Stimulated activated memory B cell treated with anti-CD40 and anti-IgM and Interleukin-4, amounts not matched to agents 10 μg/mL and 1 μg/mL and 100 μg/mL, for 72 hours (primary cell): ENCODE measurements around the gene PLXDC1.

Experiments
- ATAC-seq: fragments of 150-1000 bp; cut with Tn5 transposase; 2 replicates; pipeline ENCODE4 v1.10.0; 2021
- H3K27ac Mint-ChIP-seq: one replicate; pipeline ENCODE4 v1.8.0; 2022; ENCODE audit warnings: mild to moderate bottlenecking, mixed read lengths
- H3K27me3 Mint-ChIP-seq: one replicate; pipeline ENCODE4 v1.8.0; 2022; ENCODE audit warnings: mixed read lengths
- H3K36me3 Mint-ChIP-seq: one replicate; pipeline ENCODE4 v1.8.0; 2022; ENCODE audit warnings: mixed read lengths
- H3K4me1 Mint-ChIP-seq: one replicate; pipeline ENCODE4 v1.8.0; 2022; ENCODE audit warnings: mixed read lengths
- H3K4me3 Mint-ChIP-seq: one replicate; pipeline ENCODE4 v1.8.0; 2022; ENCODE audit warnings: mild to moderate bottlenecking, moderate library complexity, mixed read lengths
- H3K9me3 Mint-ChIP-seq: one replicate; pipeline ENCODE4 v1.8.0; 2022; ENCODE audit warnings: mixed read lengths

The PLXDC1 gene

DNA sequence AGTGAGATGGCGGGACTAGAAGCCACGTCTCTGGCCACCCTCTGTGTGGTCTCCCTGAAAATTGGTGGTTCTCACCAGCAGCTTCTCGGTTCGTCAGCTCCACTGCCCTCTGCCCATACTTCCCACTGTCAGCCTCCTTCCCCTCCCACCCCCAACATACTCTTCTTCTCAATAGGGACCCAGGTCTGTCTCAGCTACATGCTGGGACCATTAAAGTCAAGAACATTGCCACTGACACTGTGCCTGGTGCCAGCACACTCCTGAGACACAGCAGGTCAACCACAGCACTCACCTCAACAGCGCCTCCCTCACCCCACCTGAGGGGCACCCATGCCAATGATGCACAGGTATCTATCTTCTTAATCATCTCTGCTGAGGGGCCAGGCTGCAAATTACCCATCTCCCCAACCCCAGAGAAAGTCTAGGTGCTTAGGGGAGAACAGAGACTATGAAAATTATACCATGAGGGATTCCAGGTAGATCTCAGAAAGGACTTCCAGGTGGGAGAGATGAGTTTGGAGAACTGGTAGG lies 1.3 kb downstream of the PLXDC1 start:
- Mint-ChIP-seq H3K4me3 (no peak overlapping the region), H3K36me3 (no peaks in the 10 kb centered on the region), H3K9me3 (no peaks in the 10 kb centered on the region), H3K27ac (no peak overlapping the region), H3K4me1 (peaks cover 28% of the 10 kb centered on the region), H3K27me3 (peaks cover 55% of the 10 kb centered on the region)
- ATAC-seq: no peak

DNA sequence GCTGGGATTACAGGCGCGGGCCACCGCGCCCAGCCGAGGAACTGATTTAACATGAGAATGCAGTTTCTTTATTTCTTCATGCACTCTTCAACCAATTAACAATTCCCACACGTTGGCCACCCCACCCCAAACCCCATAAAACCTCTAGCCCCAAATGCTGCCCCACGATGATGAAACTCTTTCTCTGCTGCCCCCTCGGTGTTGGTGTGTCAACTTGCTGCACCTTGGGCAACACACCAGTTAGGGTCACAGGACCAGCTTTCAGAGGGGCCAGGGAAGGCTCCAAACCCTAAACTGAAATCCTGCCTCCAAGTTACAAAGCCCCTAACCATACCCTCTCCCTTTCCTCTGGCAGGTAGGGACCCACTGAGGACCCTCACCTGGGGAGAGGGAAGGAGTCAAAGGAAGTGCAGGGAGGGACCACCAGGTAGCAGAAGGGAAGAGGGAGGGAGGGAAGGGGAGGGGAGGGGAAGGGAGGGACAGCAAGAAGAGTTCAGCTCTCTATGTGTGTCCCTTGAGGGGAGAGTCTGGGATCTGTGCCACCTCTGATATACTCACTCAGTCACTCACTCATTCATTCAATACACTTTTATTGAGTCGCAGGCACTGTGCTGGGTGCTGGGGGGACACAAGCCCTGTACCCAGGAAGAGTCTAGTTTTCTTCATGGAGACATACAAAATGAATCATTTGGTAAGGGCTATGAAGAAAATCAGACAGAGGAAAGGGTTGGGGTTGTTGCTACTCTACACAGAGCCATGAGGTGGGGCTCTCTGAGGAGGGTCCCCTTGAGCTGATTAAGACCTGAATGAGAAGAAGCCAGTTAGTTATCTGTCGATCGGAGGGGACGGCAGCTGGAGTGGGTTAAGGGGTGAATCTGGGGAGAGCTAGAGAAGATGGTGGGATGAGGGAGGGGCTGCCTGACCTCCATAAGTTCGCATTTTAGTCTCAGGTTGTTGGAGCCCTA lies 3.9 kb downstream of the PLXDC1 start:
- Mint-ChIP-seq H3K4me1 (peaks cover 9% of the 10 kb centered on the region), H3K9me3 (no peaks in the 10 kb centered on the region), H3K27ac (no peak overlapping the region), H3K36me3 (no peaks in the 10 kb centered on the region), H3K27me3 (peaks cover 63% of the 10 kb centered on the region), H3K4me3 (no peak overlapping the region)
- no peak for ATAC-seq

DNA sequence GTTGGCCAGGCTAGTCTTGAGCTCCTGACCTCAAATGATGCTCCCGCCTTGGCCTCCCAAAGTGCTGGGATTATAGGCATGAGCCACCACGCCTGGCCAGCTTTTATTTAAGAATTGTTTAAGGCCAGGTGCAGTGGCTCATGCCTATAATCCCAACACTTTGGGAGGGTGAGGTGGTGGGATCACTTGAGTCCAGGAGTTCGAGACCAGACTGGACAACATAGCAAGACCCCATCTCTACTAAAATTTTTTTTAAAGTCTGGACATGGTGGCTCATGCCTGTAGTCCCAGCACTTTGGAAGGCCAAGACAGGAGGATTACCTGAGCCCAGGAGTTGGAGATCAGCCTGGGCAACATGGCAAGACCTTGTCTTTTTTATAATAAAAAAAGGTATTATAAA lies 5.2 kb downstream of the PLXDC1 start:
- H3K4me1 Mint-ChIP-seq: no peaks in the 10 kb centered on the region
- H3K27me3 Mint-ChIP-seq: peaks cover 52% of the 10 kb centered on the region
- no peak overlapping the region for H3K27ac Mint-ChIP-seq
- no peaks in the 10 kb centered on the region for H3K36me3 Mint-ChIP-seq
- no peak overlapping the region for H3K4me3 Mint-ChIP-seq
- H3K9me3 Mint-ChIP-seq: no peaks in the 10 kb centered on the region
- no peak for ATAC-seq

DNA sequence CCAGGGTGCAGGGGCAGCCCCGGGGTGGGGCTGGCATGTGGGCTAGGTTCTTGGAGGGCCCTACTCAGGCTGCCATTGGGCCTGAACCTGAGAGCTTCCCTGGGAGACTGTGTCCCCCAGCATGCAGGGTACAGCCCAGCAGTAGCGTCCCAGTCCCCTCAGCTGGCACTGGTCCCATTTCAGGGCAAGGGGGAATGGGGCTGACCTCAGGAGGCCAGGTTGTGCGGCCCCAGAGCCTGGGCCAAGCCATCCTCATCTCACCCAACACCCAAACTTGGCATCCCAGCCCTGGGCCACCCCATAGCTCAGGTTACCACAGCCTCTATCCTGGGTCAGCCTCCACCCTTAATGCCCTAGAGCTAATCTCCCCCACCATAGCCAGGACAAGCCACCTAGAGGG lies 6.3 kb downstream of the PLXDC1 start:
- Mint-ChIP-seq H3K9me3 (no peaks in the 10 kb centered on the region), H3K27ac (no peak overlapping the region), H3K4me1 (no peaks in the 10 kb centered on the region), H3K27me3 (peaks cover 43% of the 10 kb centered on the region), H3K4me3 (no peak overlapping the region), H3K36me3 (no peaks in the 10 kb centered on the region)
- ATAC-seq: no peak

DNA sequence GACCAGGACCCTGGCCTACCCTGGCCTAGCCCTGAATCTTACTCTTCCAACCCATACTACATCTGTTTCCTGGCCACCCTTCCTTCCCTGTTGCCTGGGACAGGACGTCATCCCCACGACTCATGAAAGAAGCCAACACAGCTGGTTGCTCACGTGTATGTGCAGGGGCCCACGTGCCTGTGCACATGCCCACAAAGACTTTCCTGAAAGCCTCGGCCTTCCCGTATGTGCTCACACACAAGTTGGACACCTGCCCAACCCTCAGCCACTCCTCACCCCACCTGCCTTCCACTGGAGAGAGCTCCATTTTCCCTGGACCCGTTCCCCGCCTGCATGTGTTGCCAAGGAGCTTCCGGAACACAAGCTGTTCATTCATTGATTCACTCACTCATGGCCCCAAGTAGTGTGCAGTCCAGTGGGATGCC lies 7.0 kb downstream of the PLXDC1 start:
- no peak overlapping the region for H3K4me3 Mint-ChIP-seq
- no peak overlapping the region for H3K27ac Mint-ChIP-seq

DNA sequence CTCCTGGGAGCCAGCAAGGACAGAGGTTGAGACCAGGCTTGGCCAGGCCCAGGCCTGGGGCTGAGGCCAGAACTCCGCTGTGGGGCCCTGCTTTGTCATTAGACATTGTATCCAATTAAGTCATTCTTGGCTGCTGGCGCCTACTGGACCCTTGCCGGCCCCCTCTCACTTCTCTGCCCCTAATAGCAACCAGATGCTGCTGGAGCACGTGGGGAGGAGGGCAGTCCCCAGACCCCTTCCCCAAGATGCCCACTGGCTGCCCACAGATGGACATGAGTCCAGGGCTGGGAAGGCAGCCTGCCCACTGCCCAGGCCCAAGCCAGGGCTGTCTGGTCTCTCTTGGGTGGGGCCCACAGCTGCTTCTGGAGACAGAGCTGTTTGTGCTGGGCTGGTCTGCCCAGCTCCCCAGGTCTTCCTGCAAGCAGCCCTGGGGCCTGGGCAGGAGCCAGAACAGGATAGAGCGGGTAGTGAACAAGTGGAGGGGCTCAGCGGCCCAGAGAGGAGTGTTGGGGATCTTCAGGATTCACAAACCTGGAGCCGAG lies 7.8 kb downstream of the PLXDC1 start:
- H3K9me3 Mint-ChIP-seq: no peaks in the 10 kb centered on the region
- no peak overlapping the region for H3K4me3 Mint-ChIP-seq
- H3K27ac Mint-ChIP-seq: no peak overlapping the region
- peaks cover 28% of the 10 kb centered on the region for H3K27me3 Mint-ChIP-seq
- H3K36me3 Mint-ChIP-seq: no peaks in the 10 kb centered on the region
- no peak for ATAC-seq
- peaks cover 11% of the 10 kb centered on the region for H3K4me1 Mint-ChIP-seq

More for the DNA sequence above, 7.0 kb downstream of the PLXDC1 start:
- ATAC-seq: no peak
- H3K27me3 Mint-ChIP-seq: peaks cover 36% of the 10 kb centered on the region
- no peaks in the 10 kb centered on the region for H3K9me3 Mint-ChIP-seq
- peaks cover 3% of the 10 kb centered on the region for H3K4me1 Mint-ChIP-seq
- H3K36me3 Mint-ChIP-seq: no peaks in the 10 kb centered on the region

DNA sequence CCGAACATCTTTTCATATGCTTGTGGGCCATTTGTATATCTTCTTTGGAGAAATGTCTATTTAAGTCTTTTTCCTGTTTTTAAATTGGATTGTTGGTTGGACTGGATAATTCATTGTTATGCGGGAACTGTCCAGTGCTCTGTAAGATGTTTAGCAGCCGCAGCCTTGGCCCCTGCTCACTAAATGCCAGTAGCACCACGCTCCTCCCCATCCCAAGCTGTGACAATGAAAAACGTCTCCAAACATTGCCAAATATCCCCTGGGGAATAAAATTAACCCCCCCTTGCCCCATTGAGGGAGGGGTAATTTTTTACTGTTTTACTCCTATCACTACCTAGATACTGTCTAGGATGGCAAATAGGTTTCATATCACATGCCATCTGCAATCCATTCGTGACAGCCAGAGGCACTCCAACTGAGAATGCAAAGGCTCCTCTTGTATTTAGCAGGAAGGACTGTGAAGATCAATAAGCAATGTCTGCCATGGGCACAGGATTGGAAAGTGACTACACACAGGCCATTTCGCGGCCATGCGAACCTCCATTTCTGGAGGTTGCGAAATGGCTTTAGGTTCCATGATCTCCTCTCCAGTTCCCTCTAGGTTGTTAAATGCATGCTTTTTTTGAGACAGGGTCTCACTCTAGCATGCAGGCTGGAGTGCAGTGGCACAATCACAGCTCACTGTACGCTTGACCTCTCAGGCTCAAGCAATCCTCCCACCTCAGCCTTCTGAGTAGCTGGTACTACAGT lies 9.3 kb downstream of the PLXDC1 start:
- peaks cover 15% of the 10 kb centered on the region for H3K4me1 Mint-ChIP-seq
- H3K27ac Mint-ChIP-seq: no peak overlapping the region
- no peak overlapping the region for H3K4me3 Mint-ChIP-seq
- no peak for ATAC-seq
- no peaks in the 10 kb centered on the region for H3K36me3 Mint-ChIP-seq
- peaks cover 16% of the 10 kb centered on the region for H3K27me3 Mint-ChIP-seq
- H3K9me3 Mint-ChIP-seq: no peaks in the 10 kb centered on the region

DNA sequence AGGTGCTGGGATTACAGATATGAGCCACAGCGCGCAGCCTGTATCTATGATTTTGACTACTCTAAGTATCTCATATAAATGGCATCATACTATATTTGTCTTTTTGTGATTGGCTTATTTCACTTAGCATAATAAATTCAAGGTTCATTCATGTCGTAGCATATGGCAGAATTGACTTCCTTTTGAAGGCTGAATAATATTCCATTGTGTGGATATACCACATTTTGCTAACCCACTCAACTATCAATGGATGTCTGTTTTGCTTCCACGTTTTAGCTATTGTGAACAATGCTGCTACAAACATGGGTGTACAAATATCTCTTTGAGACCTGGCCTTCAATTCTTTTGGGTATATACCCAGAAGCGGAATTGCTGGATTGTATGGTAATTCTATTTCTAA lies 10.1 kb downstream of the PLXDC1 start:
- H3K27ac Mint-ChIP-seq: no peak overlapping the region
- H3K27me3 Mint-ChIP-seq: peaks cover 15% of the 10 kb centered on the region

DNA sequence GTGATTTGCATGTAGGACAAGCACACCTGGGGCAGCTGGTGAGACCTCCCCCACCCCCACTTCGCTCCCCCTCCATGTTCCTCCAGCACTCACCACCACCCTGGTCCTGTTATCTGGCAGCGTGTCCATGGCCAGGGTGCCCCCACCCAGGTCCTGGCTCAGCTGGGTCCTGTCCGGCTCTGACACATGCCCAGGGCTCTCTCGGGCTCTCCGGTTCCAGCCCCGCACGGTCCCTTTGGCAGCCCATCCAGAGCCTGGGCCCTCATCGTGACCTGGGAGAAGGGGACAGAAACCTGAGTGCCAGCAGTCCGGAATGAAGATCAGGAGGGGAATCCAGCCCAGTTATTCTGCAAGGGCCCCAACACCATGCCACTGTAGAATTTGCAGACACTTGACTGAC lies 11.9 kb downstream of the PLXDC1 start:
- H3K4me3 Mint-ChIP-seq: no peak overlapping the region
- peaks cover 15% of the 10 kb centered on the region for H3K4me1 Mint-ChIP-seq
- no peaks in the 10 kb centered on the region for H3K9me3 Mint-ChIP-seq
- no peaks in the 10 kb centered on the region for H3K36me3 Mint-ChIP-seq
- no peak overlapping the region for H3K27ac Mint-ChIP-seq
- H3K27me3 Mint-ChIP-seq: peaks cover 2% of the 10 kb centered on the region
- ATAC-seq: peak; percentile 21

More for the DNA sequence above, 10.1 kb downstream of the PLXDC1 start:
- Mint-ChIP-seq H3K9me3 (no peaks in the 10 kb centered on the region), H3K36me3 (no peaks in the 10 kb centered on the region), H3K4me3 (no peak overlapping the region), H3K4me1 (peaks cover 15% of the 10 kb centered on the region)
- no peak for ATAC-seq

DNA sequence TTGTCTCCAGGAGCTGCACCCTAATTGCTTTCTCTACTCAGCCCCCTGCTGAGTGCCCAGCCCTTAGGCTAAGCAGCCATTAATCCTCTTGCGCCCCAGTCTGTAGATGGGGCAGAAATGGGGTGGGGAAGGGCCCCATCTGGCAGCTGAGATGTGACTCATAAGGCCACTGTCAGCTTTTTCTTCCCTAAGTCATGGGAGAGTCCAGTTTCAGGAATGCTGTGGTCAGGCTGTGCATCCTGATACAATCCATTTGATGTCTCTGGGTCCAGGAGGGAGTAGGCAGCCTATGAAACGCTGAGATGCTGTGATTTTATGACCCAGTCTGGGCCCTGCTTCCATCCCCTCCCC lies 12.3 kb downstream of the PLXDC1 start:
- Mint-ChIP-seq H3K9me3 (no peaks in the 10 kb centered on the region), H3K27me3 (no peaks in the 10 kb centered on the region), H3K4me3 (no peak overlapping the region), H3K36me3 (no peaks in the 10 kb centered on the region), H3K4me1 (peaks cover 15% of the 10 kb centered on the region), H3K27ac (no peak overlapping the region)
- no peak for ATAC-seq

DNA sequence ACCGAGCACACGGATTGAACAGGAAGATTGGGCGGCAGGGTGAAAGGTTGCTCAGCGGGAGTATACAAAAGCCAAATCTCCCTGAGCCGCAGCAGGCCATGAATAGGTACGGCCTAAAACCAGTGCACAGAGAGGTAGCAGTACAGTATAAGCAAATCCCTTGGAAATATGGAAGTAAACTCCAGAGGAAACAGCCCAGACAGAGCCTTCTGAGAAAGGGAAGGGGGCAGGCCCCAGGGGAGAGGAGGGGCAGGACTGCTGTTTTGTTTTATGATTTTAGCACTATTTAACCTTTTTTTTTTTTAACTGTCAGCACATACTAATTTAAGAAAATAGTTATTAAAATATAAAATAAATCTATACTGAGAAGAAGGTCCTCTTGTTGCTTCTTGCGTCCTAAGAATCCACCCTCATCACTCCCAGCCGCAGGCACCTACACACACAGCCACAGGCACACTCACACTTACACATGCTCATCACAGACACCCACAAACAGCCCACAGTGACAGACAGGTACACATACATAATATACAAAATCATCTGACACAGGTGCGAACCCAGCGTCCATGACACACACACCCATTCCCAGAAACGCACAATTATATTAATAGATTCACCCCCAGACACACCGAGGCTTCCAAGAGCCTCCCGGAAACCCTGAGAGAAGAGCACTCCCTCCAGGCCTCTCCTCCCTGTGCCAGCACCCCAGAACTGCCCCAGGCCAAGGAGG lies 12.8 kb downstream of the PLXDC1 start:
- Mint-ChIP-seq H3K4me3 (no peak overlapping the region), H3K36me3 (no peaks in the 10 kb centered on the region), H3K4me1 (peaks cover 15% of the 10 kb centered on the region), H3K9me3 (no peaks in the 10 kb centered on the region), H3K27ac (no peak overlapping the region), H3K27me3 (no peaks in the 10 kb centered on the region)
- ATAC-seq: no peak

DNA sequence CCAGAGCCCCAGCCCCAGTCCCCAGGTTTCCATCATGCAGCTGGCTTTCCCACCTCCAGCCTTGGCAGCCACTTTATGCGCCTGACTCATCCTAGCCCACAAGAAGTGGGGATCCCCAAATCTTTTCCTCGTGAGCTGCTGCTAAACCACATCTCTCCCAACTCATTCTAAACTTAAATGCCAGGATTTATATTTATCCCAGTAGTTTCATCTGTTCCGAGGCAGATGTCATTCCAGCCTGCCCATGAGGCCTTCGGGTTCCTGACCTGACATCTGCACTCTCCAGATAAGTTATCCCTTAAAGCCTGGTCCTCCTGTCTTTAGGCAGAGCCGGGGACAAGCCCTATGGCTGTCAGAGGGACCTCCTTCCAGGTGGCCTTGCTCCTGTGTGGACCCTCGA lies 16.6 kb downstream of the PLXDC1 start:
- Mint-ChIP-seq H3K36me3 (no peaks in the 10 kb centered on the region), H3K9me3 (no peaks in the 10 kb centered on the region), H3K27ac (no peak overlapping the region), H3K4me3 (no peak overlapping the region), H3K4me1 (peaks cover 15% of the 10 kb centered on the region), H3K27me3 (peaks cover 30% of the 10 kb centered on the region)
- ATAC-seq: no peak

DNA sequence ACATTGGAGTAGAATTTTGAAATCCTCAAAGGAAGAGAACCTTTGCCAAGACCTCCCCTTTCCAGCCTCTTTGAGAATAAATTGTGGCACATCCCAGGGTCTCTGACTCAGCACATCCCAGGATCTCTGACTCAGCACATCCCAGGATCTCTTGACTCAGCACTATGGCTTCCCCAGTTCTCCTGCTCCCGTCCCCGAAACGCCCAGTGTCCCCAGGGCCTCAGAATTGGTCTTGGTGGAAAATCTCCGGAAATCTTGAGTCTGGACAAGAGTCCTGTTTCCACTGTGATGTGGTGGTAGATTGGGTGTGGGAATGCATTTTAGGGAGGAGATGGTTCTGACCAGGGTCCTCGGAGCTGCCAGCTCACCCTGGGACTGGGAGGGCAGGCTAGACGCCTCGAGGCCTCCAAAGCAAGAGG lies 19.2 kb downstream of the PLXDC1 start:
- H3K9me3 Mint-ChIP-seq: no peaks in the 10 kb centered on the region
- H3K27me3 Mint-ChIP-seq: peaks cover 39% of the 10 kb centered on the region
- H3K36me3 Mint-ChIP-seq: no peaks in the 10 kb centered on the region
- no peak for ATAC-seq
- H3K4me3 Mint-ChIP-seq: no peak overlapping the region
- no peaks in the 10 kb centered on the region for H3K4me1 Mint-ChIP-seq
- no peak overlapping the region for H3K27ac Mint-ChIP-seq

DNA sequence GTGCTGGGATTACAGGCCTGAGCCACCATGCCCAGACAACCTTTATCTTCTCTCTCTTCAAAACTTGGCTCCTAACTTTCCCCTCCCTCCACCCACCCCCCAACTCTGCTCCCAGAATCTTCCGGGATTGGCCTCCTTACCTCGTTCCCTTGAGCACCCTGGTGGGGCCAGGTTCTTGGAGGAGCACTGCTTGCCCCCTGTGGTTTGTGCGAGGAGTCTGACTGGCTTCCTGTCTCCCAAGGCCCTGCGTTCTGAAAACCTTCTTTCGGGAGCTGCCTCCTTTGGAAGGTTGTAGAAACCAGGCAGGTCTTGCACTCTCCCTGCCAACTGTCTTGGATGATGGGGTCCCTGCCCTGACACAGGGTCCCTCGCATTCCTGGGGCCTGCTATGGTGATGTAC lies 19.8 kb downstream of the PLXDC1 start:
- no peak for ATAC-seq
- peaks cover 39% of the 10 kb centered on the region for H3K27me3 Mint-ChIP-seq
- no peaks in the 10 kb centered on the region for H3K36me3 Mint-ChIP-seq

DNA sequence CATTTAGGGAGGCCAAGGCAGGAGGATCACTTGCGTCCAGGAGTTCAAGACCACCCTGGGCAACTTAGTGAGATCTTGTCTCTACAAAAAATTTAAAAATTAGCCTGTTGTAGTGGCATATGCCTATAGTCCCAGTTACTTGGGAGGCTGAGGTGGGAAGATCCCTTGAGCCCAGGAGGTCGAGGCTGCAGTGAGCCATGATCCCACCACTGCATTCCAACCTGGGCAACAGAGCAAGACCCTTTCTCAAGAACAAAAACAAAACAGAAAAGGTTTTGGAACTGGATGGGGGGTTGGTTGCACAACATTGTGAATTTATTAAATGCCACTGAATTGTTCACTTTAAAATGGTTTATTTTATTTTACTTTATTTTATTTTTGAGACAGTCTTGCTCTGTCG lies 21.2 kb downstream of the PLXDC1 start:
- H3K36me3 Mint-ChIP-seq: no peaks in the 10 kb centered on the region

More for the DNA sequence above, 19.8 kb downstream of the PLXDC1 start:
- Mint-ChIP-seq H3K4me1 (no peaks in the 10 kb centered on the region), H3K4me3 (no peak overlapping the region), H3K27ac (no peak overlapping the region), H3K9me3 (no peaks in the 10 kb centered on the region)

More for the DNA sequence above, 21.2 kb downstream of the PLXDC1 start:
- Mint-ChIP-seq H3K9me3 (no peaks in the 10 kb centered on the region), H3K27me3 (peaks cover 39% of the 10 kb centered on the region), H3K27ac (no peak overlapping the region), H3K4me3 (no peak overlapping the region), H3K4me1 (no peaks in the 10 kb centered on the region)
- ATAC-seq: no peak
